ENCODE measurements around the gene FOS. TPM values are rescaled to one million over a fixed set of nuclear protein-coding genes. Genes with fewer than 3 reads are reported as not detected.
A peak's percentile ranks its signal among the peaks of the same experiment; 100 is the strongest.

FOS gene
- total RNA-seq, 1 donor from 2014 or later: 32.9 TPM

- H4K20me1 ChIP-seq (ENCODE audit: low read depth): peaks cover 25% of the 10 kb centered on the region
- DNase-seq (ENCODE audit: low spot score): no peak
- peaks cover 35% of the 10 kb centered on the region for H3K27me3 Mint-ChIP-seq (ENCODE audit: insufficient read depth, low read depth)
- no peak overlapping the region for H3K9ac ChIP-seq
- peaks cover 18% of the 10 kb centered on the region for H3K36me3 Mint-ChIP-seq
- H3K4me3 Mint-ChIP-seq: peak overlapping the region; percentile 96
- peak overlapping the region; percentile 64 for H3K4me3 ChIP-seq
- peaks cover 30% of the 10 kb centered on the region for H3K4me1 Mint-ChIP-seq
- H2AFZ ChIP-seq (replicated peaks): no peak overlapping the region
- H3K36me3 ChIP-seq: no peaks in the 10 kb centered on the region
- TF ChIP-seq EZH2 (IDR thresholded peaks at IDR 0.05) (no peak), EZH2phosphoT487 (IDR thresholded peaks at IDR 0.05) (no peak)
- TF ChIP-seq, protein P1, sequence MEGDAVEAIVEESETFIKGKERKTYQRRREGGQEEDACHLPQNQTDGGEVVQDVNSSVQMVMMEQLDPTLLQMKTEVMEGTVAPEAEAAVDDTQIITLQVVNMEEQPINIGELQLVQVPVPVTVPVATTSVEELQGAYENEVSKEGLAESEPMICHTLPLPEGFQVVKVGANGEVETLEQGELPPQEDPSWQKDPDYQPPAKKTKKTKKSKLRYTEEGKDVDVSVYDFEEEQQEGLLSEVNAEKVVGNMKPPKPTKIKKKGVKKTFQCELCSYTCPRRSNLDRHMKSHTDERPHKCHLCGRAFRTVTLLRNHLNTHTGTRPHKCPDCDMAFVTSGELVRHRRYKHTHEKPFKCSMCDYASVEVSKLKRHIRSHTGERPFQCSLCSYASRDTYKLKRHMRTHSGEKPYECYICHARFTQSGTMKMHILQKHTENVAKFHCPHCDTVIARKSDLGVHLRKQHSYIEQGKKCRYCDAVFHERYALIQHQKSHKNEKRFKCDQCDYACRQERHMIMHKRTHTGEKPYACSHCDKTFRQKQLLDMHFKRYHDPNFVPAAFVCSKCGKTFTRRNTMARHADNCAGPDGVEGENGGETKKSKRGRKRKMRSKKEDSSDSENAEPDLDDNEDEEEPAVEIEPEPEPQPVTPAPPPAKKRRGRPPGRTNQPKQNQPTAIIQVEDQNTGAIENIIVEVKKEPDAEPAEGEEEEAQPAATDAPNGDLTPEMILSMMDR (IDR thresholded peaks at IDR 0.05): no peak
- peak overlapping the region; percentile 90 for H3K4me2 ChIP-seq
- H3F3A ChIP-seq (ENCODE audit: low read depth): peaks cover 36% of the 10 kb centered on the region
- peaks cover 13% of the 10 kb centered on the region for H3K4me1 ChIP-seq
- H3K27ac Mint-ChIP-seq: no peak overlapping the region
- H3K27me3 ChIP-seq: peaks cover 63% of the 10 kb centered on the region
- no peaks in the 10 kb centered on the region for H3K79me2 ChIP-seq (ENCODE audit: low read depth)
- no peak overlapping the region for H3K27ac ChIP-seq
- no peaks in the 10 kb centered on the region for H3K9me3 Mint-ChIP-seq
- no peaks in the 10 kb centered on the region for H3K9me3 ChIP-seq (ENCODE audit: low read depth)
Measured at GRCh38 chr14:75280291-75280830, 1.7 kb downstream of the FOS start.

DNA sequence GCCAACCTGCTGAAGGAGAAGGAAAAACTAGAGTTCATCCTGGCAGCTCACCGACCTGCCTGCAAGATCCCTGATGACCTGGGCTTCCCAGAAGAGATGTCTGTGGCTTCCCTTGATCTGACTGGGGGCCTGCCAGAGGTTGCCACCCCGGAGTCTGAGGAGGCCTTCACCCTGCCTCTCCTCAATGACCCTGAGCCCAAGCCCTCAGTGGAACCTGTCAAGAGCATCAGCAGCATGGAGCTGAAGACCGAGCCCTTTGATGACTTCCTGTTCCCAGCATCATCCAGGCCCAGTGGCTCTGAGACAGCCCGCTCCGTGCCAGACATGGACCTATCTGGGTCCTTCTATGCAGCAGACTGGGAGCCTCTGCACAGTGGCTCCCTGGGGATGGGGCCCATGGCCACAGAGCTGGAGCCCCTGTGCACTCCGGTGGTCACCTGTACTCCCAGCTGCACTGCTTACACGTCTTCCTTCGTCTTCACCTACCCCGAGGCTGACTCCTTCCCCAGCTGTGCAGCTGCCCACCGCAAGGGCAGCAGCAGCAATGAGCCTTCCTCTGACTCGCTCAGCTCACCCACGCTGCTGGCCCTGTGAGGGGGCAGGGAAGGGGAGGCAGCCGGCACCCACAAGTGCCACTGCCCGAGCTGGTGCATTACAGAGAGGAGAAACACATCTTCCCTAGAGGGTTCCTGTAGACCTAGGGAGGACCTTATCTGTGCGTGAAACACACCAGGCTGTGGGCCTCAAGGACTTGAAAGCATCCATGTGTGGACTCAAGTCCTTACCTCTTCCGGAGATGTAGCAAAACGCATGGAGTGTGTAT is 2.4 kb downstream of the FOS start:
- H2AFZ ChIP-seq (replicated peaks): no peak overlapping the region
- H3K4me2 ChIP-seq: no peak overlapping the region
- Mint-ChIP-seq H3K27me3 (ENCODE audit: insufficient read depth, low read depth) (peaks cover 35% of the 10 kb centered on the region), H3K4me1 (peaks cover 30% of the 10 kb centered on the region), H3K4me3 (peak overlapping the region; percentile 96), H3K36me3 (peaks cover 18% of the 10 kb centered on the region), H3K9me3 (no peaks in the 10 kb centered on the region), H3K27ac (peak overlapping the region; percentile 62)
- no peaks in the 10 kb centered on the region for H3K79me2 ChIP-seq (ENCODE audit: low read depth)
- H3K36me3 ChIP-seq: no peaks in the 10 kb centered on the region
- H3K9ac ChIP-seq: no peak overlapping the region
- H3K27ac ChIP-seq: no peak overlapping the region
- peaks cover 56% of the 10 kb centered on the region for H3K27me3 ChIP-seq
- no peak for DNase-seq (ENCODE audit: low spot score)
- H3K9me3 ChIP-seq (ENCODE audit: low read depth): no peaks in the 10 kb centered on the region
- peaks cover 36% of the 10 kb centered on the region for H3F3A ChIP-seq (ENCODE audit: low read depth)
- no peak overlapping the region for H3K4me3 ChIP-seq
- H4K20me1 ChIP-seq (ENCODE audit: low read depth): peaks cover 25% of the 10 kb centered on the region
- TF ChIP-seq EZH2phosphoT487 (IDR thresholded peaks at IDR 0.05) (no peak), EZH2 (IDR thresholded peaks at IDR 0.05) (no peak)
- TF ChIP-seq, protein P1 (IDR thresholded peaks at IDR 0.05): no peak
- H3K4me1 ChIP-seq: peaks cover 13% of the 10 kb centered on the region

GRCh38 chr14:75281654-75282019 is 3.0 kb downstream of the FOS start:
- Histone ChIP-seq H2AFZ (replicated peaks) (no peak overlapping the region), H3K9me3 (ENCODE audit: low read depth) (no peaks in the 10 kb centered on the region), H3K4me1 (peaks cover 13% of the 10 kb centered on the region), H3K79me2 (ENCODE audit: low read depth) (no peaks in the 10 kb centered on the region), H3K9ac (no peak overlapping the region), H3F3A (ENCODE audit: low read depth) (peaks cover 32% of the 10 kb centered on the region), H3K27me3 (peaks cover 50% of the 10 kb centered on the region), H3K27ac (no peak overlapping the region), H3K4me2 (no peak overlapping the region), H4K20me1 (ENCODE audit: low read depth) (peaks cover 25% of the 10 kb centered on the region), H3K4me3 (no peak overlapping the region), H3K36me3 (no peaks in the 10 kb centered on the region)
- Mint-ChIP-seq H3K27me3 (ENCODE audit: insufficient read depth, low read depth) (peaks cover 36% of the 10 kb centered on the region), H3K4me3 (peak overlapping the region; percentile 79), H3K27ac (no peak overlapping the region), H3K36me3 (peaks cover 18% of the 10 kb centered on the region), H3K4me1 (peaks cover 32% of the 10 kb centered on the region), H3K9me3 (no peaks in the 10 kb centered on the region)
- no peak for TF ChIP-seq EZH2 (IDR thresholded peaks at IDR 0.05)
- TF ChIP-seq, protein P1 (IDR thresholded peaks at IDR 0.05): no peak
- no peak for DNase-seq (ENCODE audit: low spot score)

Measured in neural progenitor cell (in vitro differentiated cells).